T-helper 1 cell treated with Interleukin-12 subunit alpha and Interleukin-12 subunit beta and Interleukin-4 antibody, amounts not matched to agents 30 ng/mL and 1 ng/mL, for 36 hours (primary cell): ENCODE measurements around the gene TSHZ3. TPM values are rescaled to one million over a fixed set of nuclear protein-coding genes. Genes with fewer than 3 reads are reported as not detected.

ENCODE experiments used
- intact Hi-C: fragments of 100-400 bp; cut with micrococcal nuclease; formaldehyde crosslinking; loops from one replicate; pipeline ENCODE4 v1.15.1; 2024
- total RNA-seq: library from RNA; stranded (reverse); gene quantifications from 2 replicates; pipeline ENCODE4 v1.2.3, GENCODE V29; 2022

Gene TSHZ3
- total RNA-seq, 1 donor from 2014 or later = 2.2 TPM

DNA sequence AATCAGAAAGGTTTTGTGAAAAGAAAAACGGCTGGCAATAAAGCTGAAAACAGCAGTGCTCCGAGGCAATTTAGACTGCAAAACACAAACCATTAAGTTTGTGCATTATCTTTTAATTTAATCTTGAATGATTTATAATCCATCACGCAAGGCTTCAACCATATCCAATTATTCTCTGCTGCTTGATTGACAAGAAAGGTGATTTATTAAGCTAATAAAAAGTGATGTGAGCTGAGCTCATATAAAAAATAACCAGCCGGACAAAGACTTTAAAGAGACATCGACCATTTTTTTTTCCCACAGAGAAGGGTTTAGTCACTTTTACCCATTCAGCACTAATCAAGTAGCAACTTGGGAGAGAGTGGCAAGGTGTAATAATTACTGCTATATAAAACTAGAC, 33.6 kb downstream of the TSHZ3 start:
- intact Hi-C loops = no loop called here

DNA sequence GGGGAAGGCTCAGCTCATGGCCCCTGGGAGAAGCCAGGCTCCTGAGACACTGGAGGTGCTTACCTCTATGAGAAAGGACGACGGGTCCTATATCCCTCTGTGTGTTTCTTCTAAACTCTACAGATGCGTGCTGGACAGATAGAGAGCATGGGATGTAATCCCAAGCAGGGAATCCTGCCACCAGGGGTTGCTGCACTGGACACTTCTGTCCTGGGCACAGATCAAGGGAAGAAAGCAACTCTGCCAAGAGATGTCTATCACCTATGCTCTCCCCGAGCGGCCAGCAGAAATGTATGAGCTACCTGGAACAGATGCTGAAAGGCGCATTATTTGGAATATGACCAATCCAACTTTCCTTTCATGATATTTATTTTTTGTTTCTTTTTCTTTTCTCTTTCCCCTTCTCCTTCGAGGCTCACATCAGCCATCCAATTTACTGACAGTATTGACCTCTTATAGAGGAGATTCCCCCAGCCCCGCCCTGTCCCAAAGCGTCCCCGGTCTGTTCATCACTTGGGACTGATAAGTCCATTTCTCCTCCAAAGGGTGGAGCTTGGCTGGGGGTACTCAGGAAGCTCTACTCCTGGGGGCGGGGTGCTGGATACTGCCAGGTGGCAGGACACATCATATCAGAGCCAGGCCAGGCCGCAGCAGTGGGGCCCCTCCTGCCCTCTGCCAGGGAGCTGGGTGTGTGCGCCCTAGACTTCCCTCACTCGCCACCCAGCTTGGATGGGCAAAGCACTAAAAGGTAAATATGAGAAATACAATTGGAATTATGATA, 34.2 kb downstream of the TSHZ3 start:
- intact Hi-C loops = no loop called here

DNA sequence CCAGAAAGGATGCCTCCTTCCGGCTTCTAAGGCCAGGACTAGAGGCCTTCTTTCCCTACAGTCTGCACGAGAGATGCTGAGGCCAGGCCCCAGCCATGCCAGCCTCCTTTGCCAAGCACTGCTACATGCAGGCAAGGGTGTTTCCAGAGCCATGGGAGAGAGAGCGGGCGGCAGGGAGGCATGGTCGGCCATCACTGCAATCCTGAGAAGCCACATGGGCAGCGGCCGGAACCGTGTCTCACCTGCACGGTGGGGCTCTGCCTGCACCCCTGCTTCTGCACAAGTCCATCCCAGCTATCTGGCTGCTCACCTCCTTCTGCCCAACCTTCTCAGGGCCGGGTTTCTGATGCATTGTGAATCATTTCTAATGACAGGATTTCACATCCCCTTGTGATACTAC, 35.1 kb downstream of the TSHZ3 start:
- intact Hi-C loops = no loop called here

GRCh38 chr19:31313291-31314030, 35.8 kb downstream of the TSHZ3 start:
- intact Hi-C loops = no loop called here

DNA sequence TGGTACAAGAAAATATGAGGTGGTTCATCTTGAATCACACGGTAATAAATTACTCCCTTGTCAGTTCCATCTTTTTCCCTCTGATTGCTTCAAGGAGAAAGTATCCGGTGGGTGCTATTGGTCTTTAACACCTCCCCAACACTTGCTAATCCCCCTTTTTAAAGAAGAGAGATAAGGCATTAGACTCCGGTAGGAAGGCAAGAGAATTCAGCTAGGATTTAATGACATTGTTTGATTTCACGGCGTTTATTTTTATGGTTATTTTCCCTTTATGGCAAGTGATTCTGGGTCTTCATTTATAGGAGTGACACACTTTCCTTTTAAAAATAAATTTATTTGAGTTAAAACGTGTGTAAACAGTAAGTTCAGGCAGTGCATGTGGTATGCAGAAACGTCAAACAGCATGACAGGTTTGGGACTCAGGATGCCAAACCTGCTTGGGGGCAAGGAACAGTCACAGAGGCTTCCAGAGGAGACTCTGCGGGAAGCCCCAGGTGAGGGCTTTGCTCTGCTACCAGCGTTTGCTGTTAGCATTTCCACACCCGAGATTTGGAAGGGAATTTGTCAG, 36.5 kb downstream of the TSHZ3 start:
- intact Hi-C loops = no loop called here

DNA sequence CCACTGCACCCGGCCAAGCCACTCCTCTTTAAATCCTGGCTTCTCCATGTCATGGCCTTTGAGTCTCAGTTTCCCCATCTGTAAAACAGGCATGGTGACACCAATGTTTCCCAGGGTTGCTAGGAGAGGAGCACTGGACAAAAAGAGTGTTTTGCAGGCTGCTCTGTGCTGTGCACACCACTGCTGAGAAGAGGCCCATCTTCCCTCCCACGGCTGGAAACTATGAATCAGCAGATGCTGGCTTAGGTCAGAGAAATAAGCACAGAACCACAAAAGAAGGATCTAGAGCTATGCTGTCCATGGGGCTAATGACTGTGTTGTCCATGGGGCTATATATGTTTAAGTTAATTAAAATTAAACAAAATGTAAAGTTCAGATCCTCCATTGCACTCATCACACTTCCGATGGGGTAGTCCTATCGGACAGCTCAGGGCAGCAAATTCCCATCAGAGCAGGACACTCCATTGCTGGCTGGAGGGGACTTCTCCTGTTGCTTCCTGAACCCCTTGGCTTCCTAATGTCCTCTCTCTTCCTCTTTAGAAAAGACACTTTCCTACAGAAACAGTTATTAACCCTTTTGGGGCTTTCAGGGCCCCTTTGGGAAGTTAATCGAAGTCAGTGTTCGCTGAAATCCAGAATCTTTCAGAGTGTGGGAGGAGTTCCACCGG, 37.1 kb downstream of the TSHZ3 start:
- intact Hi-C loops = no loop called here

DNA sequence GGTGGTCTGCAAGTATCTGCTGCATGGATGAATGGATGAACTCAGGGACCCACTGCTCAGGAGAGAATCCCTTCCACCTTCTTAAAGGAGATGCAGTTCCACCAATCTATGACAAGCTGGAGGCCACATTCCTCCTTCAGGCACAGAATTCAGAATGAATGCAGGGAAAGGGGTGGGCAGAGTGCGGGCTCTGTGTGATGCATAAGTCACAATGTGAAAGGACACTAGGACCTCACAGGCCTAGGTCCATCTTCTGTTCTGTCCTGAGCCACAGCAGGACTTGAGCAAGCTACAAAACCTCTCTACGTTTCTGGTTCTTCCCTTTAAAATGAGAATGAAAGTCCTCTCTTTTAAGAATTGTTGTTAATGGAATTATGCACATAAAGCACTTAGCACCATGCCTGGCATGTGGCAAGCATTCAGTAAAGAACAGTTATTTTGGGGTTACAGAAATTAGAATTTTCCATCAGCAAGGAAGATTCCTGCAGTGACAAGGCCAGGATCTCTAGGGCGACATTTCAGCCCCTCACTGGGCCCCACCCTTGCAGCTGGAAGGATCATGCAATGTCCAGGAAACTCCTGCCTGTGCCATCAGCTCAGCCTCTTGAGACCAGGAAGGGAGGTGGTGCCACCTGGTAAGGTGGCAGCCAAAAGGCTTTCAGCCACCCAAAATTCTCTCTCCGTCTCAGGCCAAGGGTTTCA, 38.7 kb downstream of the TSHZ3 start:
- intact Hi-C loops = no loop called here

- intact Hi-C loops = no loop called here
These were observed 40.5 kb downstream of the TSHZ3 start for GRCh38 chr19:31308781-31309180.

DNA sequence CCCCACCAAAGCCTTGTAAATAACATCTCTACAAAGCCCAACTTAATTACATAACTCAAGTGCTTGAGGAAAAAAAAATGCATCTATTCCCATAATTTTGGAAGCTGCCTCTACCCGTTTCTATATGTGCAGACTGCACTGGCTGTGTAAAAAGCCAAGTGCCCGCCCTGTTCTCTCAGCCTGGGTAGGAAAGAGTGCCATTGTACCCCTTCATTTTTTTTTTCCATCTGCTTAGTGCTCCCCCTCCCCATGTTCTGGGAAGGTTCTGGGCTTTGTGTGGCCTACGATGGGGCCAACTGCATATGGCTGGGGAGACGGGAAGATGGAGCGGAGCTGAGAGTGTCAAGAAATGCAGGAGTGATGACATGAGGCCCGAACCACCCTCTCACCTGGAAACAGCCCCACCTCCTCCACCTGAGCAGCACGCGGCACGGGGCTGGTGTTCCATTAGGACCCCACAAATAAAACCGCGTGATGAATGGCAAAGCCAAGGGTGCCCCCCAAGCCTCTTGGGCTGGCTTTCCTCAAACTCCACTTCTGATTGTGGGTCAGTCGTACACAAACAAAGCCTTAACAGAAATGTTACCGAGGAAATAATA, 42.1 kb downstream of the TSHZ3 start:
- intact Hi-C loops = no loop called here

- intact Hi-C loops = no loop called here
These were observed 43.1 kb downstream of the TSHZ3 start for GRCh38 chr19:31306006-31306753.

DNA sequence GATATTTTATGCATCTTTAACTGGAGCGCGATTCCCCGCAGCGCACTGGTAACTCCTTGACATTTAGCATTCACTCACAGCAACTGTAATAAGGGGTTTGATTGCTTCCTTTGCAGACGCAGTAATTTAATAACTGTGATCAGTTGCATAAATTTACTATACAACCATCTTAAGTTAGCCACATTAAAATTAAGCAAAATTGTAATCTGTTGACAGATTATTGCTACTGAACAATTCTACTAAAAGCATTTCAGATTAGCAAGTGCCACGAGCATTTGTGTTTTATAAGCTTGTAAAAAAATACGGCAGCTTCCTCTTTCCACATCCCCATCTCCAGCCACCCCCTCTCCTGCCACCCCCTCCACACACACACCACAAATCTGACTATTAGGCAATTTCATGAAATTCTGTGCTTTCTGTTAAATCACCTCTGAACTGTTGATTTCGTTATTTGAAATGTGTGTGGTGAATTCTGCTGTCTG, 44.4 kb downstream of the TSHZ3 start:
- intact Hi-C loops = no loop called here

DNA sequence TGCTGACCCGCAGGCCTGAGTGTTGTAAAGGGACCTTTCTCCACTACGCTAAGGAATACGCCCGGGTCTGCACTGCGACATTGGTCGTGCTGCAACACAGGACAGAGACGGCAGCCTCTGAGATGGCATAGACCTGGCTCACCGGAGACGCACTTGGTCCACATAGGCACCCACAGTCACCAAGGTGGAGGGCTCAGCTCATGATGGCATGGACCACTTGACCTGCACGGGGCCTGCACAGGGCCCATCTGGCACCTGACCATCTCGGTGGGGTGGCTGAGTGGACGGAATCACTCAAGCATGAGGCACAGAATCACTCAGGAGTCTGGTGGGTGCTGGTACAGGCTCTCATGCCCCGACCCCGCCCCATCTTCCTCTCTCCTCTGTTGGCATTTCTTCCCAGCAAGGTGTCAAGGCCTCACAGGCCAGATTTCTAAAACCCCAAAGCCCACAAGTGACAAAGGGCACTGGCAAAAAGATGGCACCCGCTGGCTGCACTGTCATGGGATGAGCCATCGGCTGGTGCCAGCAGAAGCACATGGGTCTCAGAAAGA, 45.9 kb downstream of the TSHZ3 start:
- intact Hi-C loops = no loop called here

DNA sequence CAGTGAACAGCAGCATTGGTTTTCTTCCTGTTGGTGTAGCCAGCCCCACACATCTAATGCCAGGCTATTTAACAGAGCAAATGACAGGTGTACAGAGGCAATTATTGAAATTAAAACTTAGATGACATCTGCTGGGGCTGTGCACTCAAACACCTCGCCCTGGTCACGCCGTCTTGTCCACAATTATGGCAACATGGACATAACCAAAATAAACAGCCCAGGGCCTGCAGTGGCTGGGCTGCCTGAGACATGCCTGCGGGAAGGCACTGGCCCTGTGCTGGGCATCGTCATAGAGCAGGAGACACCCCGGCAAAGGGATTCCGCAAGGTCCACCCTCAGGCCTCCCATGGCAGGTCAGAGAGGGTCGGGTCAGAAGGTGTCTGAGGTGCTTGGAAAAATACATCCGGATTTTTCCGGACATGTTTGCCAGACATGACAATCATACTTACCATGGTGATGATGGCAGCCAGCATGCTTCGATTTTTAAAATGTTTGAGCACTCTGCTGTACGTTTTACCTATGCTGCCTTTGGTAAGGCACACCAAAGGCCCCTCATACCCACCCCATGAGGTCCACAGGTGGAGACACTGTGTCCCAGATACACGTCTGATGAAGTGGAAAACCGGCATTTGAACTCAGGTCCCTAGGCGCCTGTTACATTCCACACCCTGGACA, 47.8 kb downstream of the TSHZ3 start:
- intact Hi-C loops = no loop called here

DNA sequence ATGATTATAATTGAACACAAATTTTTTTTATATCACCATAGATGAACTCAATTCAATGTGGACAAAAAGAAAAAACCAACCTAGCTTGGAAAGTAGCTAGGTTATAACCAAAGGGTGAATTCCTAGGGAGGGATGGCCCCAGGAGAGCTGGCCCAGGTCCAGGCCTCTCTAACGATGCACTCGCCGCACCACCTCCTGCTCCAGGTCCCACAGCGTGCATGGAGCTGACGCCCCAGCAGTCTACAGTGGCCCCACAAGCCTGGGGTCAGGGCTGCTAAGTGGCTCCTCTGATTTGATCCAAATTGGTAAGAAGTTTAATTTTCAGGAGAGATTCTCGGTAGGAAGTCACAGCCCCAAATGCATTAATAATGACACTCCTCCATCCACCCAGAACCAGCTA, 48.8 kb downstream of the TSHZ3 start:
- intact Hi-C loops = no loop called here

- intact Hi-C loops = no loop called here
These were observed 49.6 kb downstream of the TSHZ3 start for GRCh38 chr19:31299665-31300064.

DNA sequence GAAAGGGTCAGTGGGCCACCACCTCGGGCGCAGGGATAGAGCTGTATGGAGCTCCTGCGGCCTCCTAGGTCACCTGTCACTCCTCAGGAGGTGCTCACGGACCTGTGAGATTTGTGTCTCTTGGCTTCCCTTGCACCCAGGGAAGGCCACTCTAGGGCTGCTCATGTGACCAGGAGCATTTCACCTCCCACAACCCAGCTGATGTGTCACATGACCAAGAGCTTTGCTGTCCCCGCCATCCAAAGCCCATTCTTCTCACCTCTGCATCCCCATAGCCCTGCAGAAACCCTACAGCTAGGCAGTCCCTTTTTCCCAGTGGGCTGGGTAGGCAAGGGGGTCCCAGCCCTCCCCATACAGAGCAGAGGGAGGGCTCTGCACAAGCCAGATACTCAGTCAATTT, 51.2 kb downstream of the TSHZ3 start:
- intact Hi-C loops = no loop called here

DNA sequence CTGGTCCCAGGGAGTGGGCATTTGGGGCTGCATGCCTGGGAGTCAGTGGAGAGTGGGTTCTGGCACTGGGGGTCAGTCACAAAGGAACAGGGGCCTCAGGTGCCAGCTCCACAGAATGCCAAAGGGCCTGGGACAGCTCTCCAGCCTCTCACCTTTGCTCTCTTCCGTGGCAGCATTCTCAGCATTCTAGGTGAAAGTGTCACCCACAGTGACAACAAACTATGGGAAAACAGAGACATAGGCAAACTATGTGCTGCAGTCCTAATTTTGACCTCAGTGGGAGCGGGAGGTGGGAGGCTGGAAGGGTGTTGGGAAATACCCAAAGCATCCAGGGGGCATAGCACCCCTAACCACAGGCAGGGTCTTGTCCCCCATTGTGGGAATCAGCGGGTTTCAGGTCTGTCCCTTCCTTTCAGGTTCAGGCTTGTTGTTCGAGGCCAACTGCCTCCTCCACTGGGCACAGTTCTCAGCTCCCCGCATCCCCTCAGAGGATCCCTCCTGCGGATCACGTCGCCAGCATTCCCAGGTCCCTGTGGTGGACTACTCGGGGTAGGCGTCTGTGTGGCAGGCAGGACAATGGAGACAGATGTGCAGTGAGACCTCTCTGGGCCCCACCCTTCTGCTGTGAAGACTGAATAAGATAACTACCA, 52.4 kb downstream of the TSHZ3 start:
- intact Hi-C loops = no loop called here

GRCh38 chr19:31294189-31294588, 55.0 kb downstream of the TSHZ3 start:
- intact Hi-C loops = no loop called here
